Loucy (cell line): ENCODE measurements around the gene TMEM217.

Experiments
- H2AFZ ChIP-seq: fragments of 200-600 bp; sonication (generic); 2 replicates; pipeline ENCODE4 v1.6.0; 2016; ENCODE audit warnings: antibody characterized with exemption, mild to moderate bottlenecking, low read length, moderate library complexity
- H3F3A ChIP-seq: fragments of 200-600 bp; 2 replicates; pipeline ENCODE4 v1.6.0; 2016; ENCODE audit warnings: antibody characterized with exemption, low read depth, mild to moderate bottlenecking
- H3K27me3 ChIP-seq: fragments of 200-600 bp; sonication (generic); 2 replicates; pipeline ENCODE4 v1.6.1; 2014; ENCODE audit warnings: low read length, mild to moderate bottlenecking; ENCODE audit not compliant: insufficient read depth, poor library complexity, severe bottlenecking
- H3K36me3 ChIP-seq: fragments of 200-600 bp; sonication (generic); 2 replicates; pipeline ENCODE4 v1.6.1; 2016; ENCODE audit warnings: low read length; ENCODE audit not compliant: insufficient read depth
- H3K4me1 ChIP-seq: fragments of 200-600 bp; sonication (generic); 2 replicates; pipeline ENCODE4 v1.5.1; 2014; ENCODE audit warnings: low read length, mild to moderate bottlenecking; ENCODE audit not compliant: insufficient read depth, poor library complexity, severe bottlenecking
- H3K4me2 ChIP-seq: fragments of 200-600 bp; sonication (generic); 2 replicates; pipeline ENCODE4 v1.6.0; 2014; ENCODE audit warnings: antibody characterized with exemption, low read length, low read depth, mild to moderate bottlenecking; ENCODE audit not compliant: poor library complexity, severe bottlenecking
- H3K4me3 ChIP-seq: fragments of 200-600 bp; sonication (generic); 2 replicates; pipeline ENCODE4 v1.5.1; 2014; ENCODE audit warnings: low read length, mild to moderate bottlenecking, mixed read lengths; ENCODE audit not compliant: poor library complexity, severe bottlenecking
- H3K79me2 ChIP-seq: fragments of 200-600 bp; sonication (generic); 2 replicates; pipeline ENCODE4 v1.6.1; 2014; ENCODE audit warnings: low read length; ENCODE audit not compliant: insufficient read depth
- H3K9ac ChIP-seq: fragments of 200-600 bp; sonication (generic); 2 replicates; pipeline ENCODE4 v1.6.0; 2014; ENCODE audit warnings: mild to moderate bottlenecking, low read depth, low read length, moderate library complexity; ENCODE audit not compliant: poor library complexity, severe bottlenecking
- H3K9me2 ChIP-seq: fragments of 200-600 bp; sonication (generic); replicated peaks from 2 replicates; pipeline ENCODE4 v1.6.1; 2016; ENCODE audit warnings: low read depth, low read length, mixed read lengths
- H3K9me3 ChIP-seq: fragments of 200-600 bp; sonication (generic); 2 replicates; pipeline ENCODE4 v1.6.1; 2014; ENCODE audit warnings: mild to moderate bottlenecking, antibody characterized with exemption, low read length, low read depth; ENCODE audit not compliant: insufficient read depth
- H4K20me1 ChIP-seq: fragments of 200-600 bp; sonication (generic); 2 replicates; pipeline ENCODE4 v1.6.0; 2014; ENCODE audit warnings: antibody characterized with exemption, low read length, mild to moderate bottlenecking; ENCODE audit not compliant: insufficient read depth, poor library complexity, severe bottlenecking
- CTCF ChIP-seq: fragments of 200-600 bp; sonication (generic); conservative IDR thresholded peaks from 2 replicates; pipeline ENCODE4 v1.5.1; 2014; ENCODE audit warnings: mild to moderate bottlenecking, antibody characterized with exemption, low read length
- EZH2phosphoT487 ChIP-seq: fragments of 200-600 bp; IDR thresholded peaks from 2 replicates; pipeline ENCODE4 v1.6.1; 2018; ENCODE audit warnings: antibody characterized with exemption, mild to moderate bottlenecking, moderate library complexity, borderline replicate concordance

Gene TMEM217

GRCh38 chr6:37239950-37240713 is 17.8 kb downstream of the TMEM217 start:
- H3K27me3 ChIP-seq = no peaks in the 10 kb centered on the region
- H2AFZ ChIP-seq = peak overlapping the region; percentile 32
- no peaks in the 10 kb centered on the region for H3K9me2 ChIP-seq
- peak overlapping the region; percentile 19 for H3K4me3 ChIP-seq
- H3K9me3 ChIP-seq = no peaks in the 10 kb centered on the region
- TF ChIP-seq CTCF (no peak), EZH2phosphoT487 (no peak)
- peaks cover 8% of the 10 kb centered on the region; the same call in 1 of the 2 replicates for H3K79me2 ChIP-seq
- peak overlapping the region; percentile 64 for H3K4me2 ChIP-seq
- no peaks in the 10 kb centered on the region for H4K20me1 ChIP-seq
- H3K4me1 ChIP-seq = peaks cover 39% of the 10 kb centered on the region
- H3K9ac ChIP-seq = peak overlapping the region; percentile 60
- H3F3A ChIP-seq = 0 out of 2 replicates have a peak, but pooled peaks cover 3% of the 10 kb centered on the region
- H3K36me3 ChIP-seq = no peaks in the 10 kb centered on the region

DNA sequence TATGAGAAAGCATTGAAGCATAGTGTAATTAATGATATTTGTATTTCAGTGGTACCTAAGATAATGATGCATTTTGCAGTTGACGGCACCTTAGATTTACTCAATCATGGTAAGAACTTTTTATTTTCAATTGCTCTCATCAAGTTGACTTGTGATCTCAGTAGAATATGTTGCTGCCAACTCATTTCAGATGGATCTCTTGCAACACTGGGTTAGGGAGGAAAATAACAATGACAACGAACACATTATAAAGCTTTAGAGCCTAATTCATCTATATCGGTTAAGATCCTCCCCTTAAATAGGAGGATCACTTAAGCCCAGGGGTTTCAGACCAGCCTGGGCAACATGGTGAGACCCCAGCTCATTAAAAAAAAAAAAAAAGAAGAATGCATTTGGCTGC is 18.4 kb downstream of the TMEM217 start:
- peak overlapping the region; percentile 32; the same call in 1 of the 2 replicates for H2AFZ ChIP-seq
- peak overlapping the region; percentile 19 for H3K4me3 ChIP-seq
- H3K4me1 ChIP-seq = peaks cover 39% of the 10 kb centered on the region
- no peaks in the 10 kb centered on the region for H3K9me3 ChIP-seq
- 0 out of 2 replicates have a peak, but pooled peaks cover 3% of the 10 kb centered on the region for H3F3A ChIP-seq
- H3K9ac ChIP-seq = peak overlapping the region; percentile 60
- no peaks in the 10 kb centered on the region for H3K36me3 ChIP-seq
- no peaks in the 10 kb centered on the region for H3K9me2 ChIP-seq
- no peaks in the 10 kb centered on the region for H3K27me3 ChIP-seq
- TF ChIP-seq CTCF (no peak), EZH2phosphoT487 (no peak)
- peak overlapping the region; percentile 64 for H3K4me2 ChIP-seq
- H3K79me2 ChIP-seq = peaks cover 8% of the 10 kb centered on the region; the same call in 1 of the 2 replicates
- H4K20me1 ChIP-seq = no peaks in the 10 kb centered on the region

- 0 out of 2 replicates have a peak, but pooled peaks cover 3% of the 10 kb centered on the region for H3F3A ChIP-seq
- peaks cover 8% of the 10 kb centered on the region; the same call in 1 of the 2 replicates for H3K79me2 ChIP-seq
- TF ChIP-seq EZH2phosphoT487 (no peak), CTCF (no peak)
- H3K36me3 ChIP-seq = no peaks in the 10 kb centered on the region
- peaks cover 39% of the 10 kb centered on the region for H3K4me1 ChIP-seq
- H3K4me3 ChIP-seq = no peak overlapping the region
- no peaks in the 10 kb centered on the region for H4K20me1 ChIP-seq
- H3K9me2 ChIP-seq = no peaks in the 10 kb centered on the region
- H3K27me3 ChIP-seq = no peaks in the 10 kb centered on the region
- no peak overlapping the region for H3K4me2 ChIP-seq
- no peak overlapping the region; the same call in 1 of the 2 replicates for H2AFZ ChIP-seq
- H3K9me3 ChIP-seq = no peaks in the 10 kb centered on the region
- H3K9ac ChIP-seq = no peak overlapping the region
Observed at GRCh38 chr6:37238381-37238780, 19.6 kb downstream of the TMEM217 start.
